ENCODE measurements around the gene KLK13. TPM values are rescaled to one million over a fixed set of nuclear protein-coding genes. Genes with fewer than 3 reads are reported as not detected.
A peak's percentile ranks its signal among the peaks of the same experiment; 100 is the strongest.

Gene KLK13
- total RNA-seq, 4 donors from 2014 or later = 6.6 to 23.5 (median 16.5) TPM

DNA sequence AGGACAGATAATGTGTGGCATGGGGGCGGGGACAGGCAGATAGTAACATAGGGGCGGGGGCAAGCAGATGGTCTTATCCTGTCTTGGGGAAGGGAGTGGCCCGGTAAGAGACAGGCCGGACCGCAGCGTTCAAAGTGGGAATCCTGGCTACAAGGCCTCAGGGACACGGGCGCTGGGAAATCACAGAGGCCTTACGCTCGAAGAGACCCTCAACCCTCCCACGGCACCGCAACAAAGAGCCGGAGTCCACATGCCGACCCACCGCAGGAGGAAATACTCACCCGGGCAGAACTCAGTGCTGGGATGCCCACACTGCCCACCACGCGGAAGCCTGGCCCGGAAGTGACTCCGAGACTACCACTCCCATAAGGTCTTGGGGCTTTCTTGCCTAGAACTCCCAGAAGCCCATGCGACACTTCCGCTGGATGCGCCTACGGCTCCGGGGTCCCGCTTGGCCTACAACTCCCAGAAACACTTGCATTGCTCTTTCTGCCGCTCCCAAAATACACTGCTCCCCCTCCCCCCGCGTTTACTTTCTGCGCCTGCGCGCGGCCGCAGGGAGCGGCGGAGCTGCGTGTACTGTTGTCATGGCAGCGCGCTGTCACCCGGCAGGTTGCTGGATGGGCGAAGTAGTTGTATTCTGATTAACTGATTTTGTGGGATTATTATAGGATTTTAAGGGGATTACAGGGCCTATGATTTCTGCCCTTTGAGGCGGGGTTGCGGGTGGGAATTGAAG is 43.3 kb upstream of the KLK13 start, which contains the start of gene CTU1:
Gene CTU1 (minus strand): TSS at position 344 of the 739 bp plus-strand sequence. CDS start 3,840 bp downstream, outside the sequence.
- Histone ChIP-seq H3K9me3 (no peaks in the 10 kb centered on the region), H3K27ac (peak within 1 kb of the TSS; percentile 74), H3K36me3 (peaks cover 15% of the 10 kb centered on the region), H3K27me3 (no peaks in the 10 kb centered on the region), H3K4me3 (peak within 1 kb of the TSS; percentile 84), H3K4me1 (peaks cover 22% of the 10 kb centered on the region)
- TF ChIP-seq POLR2AphosphoS5 (IDR thresholded peaks at IDR 0.05) = no peak
- TF ChIP-seq POLR2A (IDR thresholded peaks at IDR 0.05) = no peak
- TF ChIP-seq, protein P1, sequence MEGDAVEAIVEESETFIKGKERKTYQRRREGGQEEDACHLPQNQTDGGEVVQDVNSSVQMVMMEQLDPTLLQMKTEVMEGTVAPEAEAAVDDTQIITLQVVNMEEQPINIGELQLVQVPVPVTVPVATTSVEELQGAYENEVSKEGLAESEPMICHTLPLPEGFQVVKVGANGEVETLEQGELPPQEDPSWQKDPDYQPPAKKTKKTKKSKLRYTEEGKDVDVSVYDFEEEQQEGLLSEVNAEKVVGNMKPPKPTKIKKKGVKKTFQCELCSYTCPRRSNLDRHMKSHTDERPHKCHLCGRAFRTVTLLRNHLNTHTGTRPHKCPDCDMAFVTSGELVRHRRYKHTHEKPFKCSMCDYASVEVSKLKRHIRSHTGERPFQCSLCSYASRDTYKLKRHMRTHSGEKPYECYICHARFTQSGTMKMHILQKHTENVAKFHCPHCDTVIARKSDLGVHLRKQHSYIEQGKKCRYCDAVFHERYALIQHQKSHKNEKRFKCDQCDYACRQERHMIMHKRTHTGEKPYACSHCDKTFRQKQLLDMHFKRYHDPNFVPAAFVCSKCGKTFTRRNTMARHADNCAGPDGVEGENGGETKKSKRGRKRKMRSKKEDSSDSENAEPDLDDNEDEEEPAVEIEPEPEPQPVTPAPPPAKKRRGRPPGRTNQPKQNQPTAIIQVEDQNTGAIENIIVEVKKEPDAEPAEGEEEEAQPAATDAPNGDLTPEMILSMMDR (IDR thresholded peaks at IDR 0.05) = no peak
- TF ChIP-seq EP300 (IDR thresholded peaks at IDR 0.05) = no peak
- peak; percentile 98 to 99 for DNase-seq (ENCODE audit: low spot score in 2 of 2)
- WGBS = under 1% methylated on average over 35 of the region's 43 CpGs

DNA sequence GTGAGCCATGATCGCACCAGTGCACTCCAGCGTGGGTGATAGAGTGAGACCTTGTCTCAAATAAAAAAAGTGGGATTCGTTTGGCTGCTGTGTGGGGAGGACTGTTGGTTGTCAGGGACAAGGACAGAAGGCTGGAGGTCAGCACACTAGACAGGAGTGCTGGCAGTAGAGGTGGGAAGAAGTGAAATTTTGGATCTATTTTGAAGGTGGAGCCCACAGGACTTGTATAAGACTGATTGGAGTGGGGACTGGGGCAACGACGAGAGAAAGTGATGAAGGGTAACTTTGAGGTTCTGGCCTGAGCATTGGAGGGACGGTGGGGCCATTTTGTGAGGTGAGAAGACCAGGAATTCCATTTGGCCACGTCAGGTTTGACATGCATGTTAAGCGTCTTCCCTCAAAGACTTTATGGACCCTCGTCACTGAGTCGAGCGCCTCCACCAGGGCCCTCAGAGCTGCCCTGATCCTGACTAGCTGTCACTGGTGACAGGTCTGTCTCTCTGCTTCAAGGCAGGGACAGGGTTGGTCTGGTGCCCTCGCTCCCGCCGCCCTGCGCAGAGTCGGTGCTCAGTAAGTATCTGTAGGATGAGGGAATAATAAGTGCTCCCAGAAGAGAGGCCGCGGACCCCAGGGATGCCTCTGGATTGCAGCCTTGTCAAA is 42.6 kb upstream of the KLK13 start:
- no peak for TF ChIP-seq EP300 (IDR thresholded peaks at IDR 0.05)
- no peak for TF ChIP-seq POLR2A (IDR thresholded peaks at IDR 0.05)
- TF ChIP-seq POLR2AphosphoS5 (IDR thresholded peaks at IDR 0.05) = no peak
- TF ChIP-seq, protein P1 (IDR thresholded peaks at IDR 0.05) = no peak
- WGBS = 14% methylated on average over 18 of the region's 18 CpGs
- Histone ChIP-seq H3K36me3 (peaks cover 22% of the 10 kb centered on the region), H3K27ac (peak overlapping the region; percentile 74), H3K27me3 (no peaks in the 10 kb centered on the region), H3K4me1 (peaks cover 22% of the 10 kb centered on the region), H3K4me3 (peak overlapping the region; percentile 84), H3K9me3 (no peaks in the 10 kb centered on the region)
- DNase-seq (ENCODE audit: low spot score in 2 of 2) = peak in 1 of 2 donors; percentile 75

DNA sequence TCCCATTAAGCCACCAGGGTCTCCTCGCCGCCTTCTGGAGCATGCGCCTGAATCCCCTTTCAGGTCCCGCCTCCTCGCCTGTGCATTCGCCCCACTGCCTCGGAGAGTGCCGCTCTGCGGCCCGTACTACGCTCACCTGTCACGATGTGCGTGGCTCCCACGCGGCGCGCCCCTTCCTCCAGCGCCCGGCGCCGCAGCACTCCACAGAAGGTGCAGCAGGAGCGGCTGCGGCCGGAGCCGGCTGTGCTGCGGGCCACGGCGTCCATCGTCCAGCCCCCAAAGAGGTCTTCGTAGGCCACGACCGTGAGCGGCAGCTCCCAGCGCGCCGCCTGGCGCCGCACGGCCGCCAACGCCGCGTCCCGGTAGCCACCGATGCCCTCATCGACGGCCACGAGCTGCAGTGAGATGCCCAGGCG is 39.0 kb upstream of the KLK13 start:
- Histone ChIP-seq H3K4me1 (peaks cover 30% of the 10 kb centered on the region), H3K27ac (no peak overlapping the region), H3K36me3 (peaks cover 40% of the 10 kb centered on the region), H3K4me3 (no peak overlapping the region), H3K27me3 (no peaks in the 10 kb centered on the region), H3K9me3 (no peaks in the 10 kb centered on the region)
- no peak for DNase-seq (ENCODE audit: low spot score in 2 of 2)
- TF ChIP-seq POLR2A (IDR thresholded peaks at IDR 0.05) = no peak
- TF ChIP-seq POLR2AphosphoS5 (IDR thresholded peaks at IDR 0.05) = no peak
- no peak for TF ChIP-seq EP300 (IDR thresholded peaks at IDR 0.05)
- TF ChIP-seq, protein P1 (IDR thresholded peaks at IDR 0.05) = no peak
- 92% methylated on average over 21 of the region's 49 CpGs for WGBS

DNA sequence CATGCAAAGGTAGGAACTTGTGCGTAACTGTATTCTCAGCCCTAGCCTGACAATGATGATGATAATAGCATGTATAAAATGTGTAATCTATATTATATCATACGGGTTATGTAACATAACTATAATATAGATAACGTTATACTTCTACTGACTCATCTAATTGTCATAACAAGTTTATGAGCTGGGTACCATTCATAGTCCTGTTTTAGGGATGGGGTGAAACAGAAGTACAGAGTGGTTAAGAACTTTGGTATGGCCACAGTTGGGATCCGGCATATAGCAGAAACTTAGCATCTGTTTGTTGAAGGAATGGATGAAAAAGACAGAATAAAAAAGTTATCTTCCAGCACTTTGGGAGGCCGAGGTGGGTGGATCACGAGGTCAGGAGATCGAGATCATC is 38.1 kb upstream of the KLK13 start:
- no peaks in the 10 kb centered on the region for H3K9me3 ChIP-seq
- H3K36me3 ChIP-seq = peaks cover 46% of the 10 kb centered on the region
- WGBS = 76% methylated on average over 7 of the region's 7 CpGs
- H3K4me1 ChIP-seq = peaks cover 26% of the 10 kb centered on the region
- no peaks in the 10 kb centered on the region for H3K27me3 ChIP-seq
- H3K27ac ChIP-seq = no peak overlapping the region
- H3K4me3 ChIP-seq = no peak overlapping the region
- TF ChIP-seq POLR2A (IDR thresholded peaks at IDR 0.05) (no peak), POLR2AphosphoS5 (IDR thresholded peaks at IDR 0.05) (no peak), EP300 (IDR thresholded peaks at IDR 0.05) (no peak)
- TF ChIP-seq, protein P1 (IDR thresholded peaks at IDR 0.05) = no peak
- no peak for DNase-seq (ENCODE audit: low spot score in 2 of 2)

All from suprapubic skin (tissue), 4 donors.